ENCODE data around the gene BTD.

Gene BTD

DNA sequence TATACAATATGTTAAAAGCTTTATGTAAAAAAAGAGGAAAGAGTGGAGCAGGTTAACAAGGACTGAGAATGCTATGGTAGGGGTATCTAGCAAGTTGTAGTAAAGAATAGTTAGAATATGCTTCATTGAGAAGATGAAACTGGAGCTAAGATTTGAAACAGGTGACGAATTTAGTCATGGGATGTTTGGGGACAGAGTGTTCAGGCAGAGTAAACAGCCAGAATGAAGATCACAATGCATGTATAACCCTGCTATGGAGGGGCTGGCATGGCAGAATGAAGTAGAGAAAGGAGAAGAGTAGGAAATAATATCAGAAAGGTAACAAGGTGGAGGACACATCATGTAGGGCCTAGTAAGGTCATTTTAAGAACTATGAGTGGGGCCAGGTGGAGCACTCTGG, 72.0 kb downstream of the BTD start:
- no peak for DNase-seq

DNA sequence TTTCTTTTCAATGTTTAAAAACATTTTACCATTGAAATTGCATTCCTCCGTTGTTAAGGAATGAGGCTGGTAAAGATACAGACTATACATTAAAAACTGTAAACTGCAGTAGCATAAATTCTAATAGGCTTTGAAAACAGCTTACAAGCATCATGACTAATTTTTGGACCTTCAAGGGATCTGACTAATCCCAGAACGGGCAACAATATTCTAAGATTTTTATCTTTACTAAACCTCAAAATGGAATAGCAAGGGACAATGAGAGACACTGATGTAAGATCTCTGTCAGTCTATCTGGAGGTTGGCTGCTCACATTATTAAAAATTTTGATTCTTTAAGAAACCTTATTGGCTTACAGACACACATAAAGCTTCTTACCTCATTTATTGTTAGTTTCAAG, 74.7 kb downstream of the BTD start:
- DNase-seq: no peak

DNA sequence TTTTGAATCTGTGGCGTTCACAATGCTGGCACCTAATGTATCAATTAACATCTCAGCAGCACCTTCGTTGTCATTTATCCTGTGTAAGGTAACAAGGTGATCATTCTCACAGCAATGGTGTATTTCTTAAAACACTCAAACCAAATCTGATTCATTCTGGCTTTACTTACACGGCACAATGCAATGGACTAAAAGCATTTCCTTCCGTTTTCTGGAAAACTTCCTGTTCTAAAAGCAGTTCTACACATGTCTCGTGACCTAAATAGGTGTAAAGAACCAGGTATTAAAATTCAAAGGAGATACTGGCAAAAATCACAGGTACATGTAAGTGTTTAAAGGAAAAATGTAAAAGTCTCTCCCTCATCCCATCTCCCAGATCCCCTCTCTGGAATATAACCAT, 77.8 kb downstream of the BTD start:
- DNase-seq: no peak

DNA sequence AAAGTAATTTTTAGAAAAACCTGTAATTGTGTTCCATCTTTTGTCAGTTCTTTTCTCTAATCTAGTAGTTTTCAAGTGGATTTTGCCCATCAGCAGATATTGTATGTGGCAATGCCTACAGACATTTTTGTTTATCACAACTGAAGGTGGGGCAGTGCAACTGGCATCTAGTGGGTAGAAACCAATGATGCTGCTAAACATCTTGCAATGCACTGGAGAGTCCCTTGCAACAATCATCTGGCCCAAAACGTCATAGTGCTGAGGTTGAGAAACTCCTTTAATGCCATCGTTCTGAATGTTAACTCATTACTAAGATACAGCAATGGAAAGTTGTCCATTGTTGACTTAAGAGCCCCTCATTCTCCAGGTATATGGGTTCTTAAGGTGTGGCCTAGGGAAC, 80.1 kb downstream of the BTD start:
- no peak for DNase-seq

DNA sequence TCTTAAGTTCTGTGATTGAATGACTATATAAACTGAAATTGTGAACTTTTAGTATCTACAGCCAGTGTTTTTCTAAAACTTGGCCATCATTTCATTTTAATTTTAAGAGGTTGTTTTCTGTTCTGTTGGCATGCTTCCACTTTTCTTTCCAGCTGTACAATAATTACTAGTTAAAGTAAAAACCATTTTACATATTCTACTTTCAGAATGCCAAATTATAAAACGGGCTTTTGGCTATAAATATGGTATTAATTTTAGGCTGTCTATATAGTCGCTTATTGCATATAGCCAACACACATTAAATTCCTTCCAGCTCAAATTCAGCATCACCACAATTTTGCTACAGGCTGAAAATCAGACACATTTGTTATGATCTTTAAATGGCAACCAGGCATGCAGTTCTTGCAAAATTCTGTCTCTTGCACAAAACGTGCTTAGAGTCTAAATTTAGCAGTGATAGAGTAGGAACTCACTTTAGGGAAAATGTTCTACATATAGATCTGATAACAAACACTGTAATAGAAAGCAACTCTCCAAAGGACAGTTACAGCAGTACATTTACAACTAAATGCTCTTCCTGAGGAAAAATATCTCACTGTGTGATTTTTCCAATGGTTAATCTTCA, 81.1 kb downstream of the BTD start:
- DNase-seq: no peak

DNA sequence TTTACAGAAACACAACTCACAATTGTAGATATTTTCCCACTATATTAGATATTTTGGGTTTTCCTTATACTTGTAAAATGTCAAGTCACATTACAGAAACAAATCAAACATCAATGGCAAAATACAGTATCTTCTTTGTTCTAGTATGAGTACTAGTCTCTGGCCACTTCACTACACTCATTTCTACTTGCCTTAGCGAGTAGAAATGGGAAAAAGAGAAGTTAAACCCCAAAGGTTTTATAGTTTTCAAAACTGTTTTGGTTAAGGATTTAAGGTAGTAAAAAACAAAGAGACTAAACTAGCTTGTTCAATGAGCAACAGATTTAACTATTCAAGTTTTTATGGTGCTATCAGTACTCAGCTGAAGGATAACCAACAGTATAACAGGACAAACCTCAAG, 81.7 kb downstream of the BTD start:
- DNase-seq: no peak

DNA sequence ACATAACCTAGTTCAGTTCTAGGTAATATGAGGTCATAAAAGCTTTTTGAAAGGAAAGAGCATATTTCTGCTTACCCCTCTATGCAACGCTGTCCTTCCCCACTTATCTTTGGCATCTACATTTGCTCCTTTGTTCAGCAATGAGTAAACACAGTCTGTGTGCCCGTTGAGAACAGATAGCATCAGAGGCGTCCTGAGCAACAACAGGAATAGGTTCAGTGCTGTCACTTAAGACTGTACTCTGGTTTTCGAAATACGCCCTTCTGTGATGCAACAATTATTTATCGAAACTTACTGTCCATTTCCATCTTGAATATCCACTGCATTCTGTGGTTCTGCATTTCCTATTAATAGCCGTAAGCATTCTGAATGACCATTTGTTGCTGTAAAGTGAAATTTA, 84.4 kb downstream of the BTD start:
- no peak for DNase-seq

DNA sequence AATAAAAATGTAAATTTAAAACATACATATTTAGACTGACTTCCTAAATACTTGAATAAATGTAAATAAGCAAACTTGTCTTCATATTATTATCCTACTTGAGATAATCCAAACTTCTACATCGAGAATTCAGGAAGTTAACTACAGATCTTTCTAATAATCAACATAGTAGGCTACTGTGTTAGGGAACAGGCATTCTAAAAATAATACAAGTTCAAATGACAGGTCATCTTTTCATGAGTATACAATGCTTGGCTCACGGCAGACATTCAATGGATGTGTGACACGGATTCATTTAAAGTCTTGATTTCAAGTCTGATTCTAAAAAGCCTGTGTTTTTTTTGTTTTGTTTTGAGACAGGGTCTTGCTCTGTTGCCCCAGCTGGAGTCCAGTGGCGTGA, 88.7 kb downstream of the BTD start:
- no peak for DNase-seq

DNA sequence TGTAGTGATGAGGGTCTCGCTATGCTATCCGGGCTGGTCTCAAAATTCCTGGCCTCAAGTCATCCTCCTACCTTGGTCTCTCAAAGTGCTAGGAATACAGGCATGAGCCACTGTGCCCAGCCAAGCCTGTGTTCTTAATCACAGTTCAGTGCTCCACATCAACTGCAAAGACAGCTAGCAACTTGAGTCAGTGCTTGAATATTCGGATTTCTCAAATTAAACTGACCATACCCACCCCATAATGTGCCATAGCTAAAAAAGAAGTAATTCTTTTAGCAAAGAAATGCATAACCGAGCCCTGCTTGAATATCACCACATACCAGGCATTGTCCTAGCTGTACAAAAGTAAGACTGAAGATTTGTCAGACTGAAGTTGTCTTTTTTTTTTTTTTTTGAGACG, 89.2 kb downstream of the BTD start:
- DNase-seq: no peak

DNA sequence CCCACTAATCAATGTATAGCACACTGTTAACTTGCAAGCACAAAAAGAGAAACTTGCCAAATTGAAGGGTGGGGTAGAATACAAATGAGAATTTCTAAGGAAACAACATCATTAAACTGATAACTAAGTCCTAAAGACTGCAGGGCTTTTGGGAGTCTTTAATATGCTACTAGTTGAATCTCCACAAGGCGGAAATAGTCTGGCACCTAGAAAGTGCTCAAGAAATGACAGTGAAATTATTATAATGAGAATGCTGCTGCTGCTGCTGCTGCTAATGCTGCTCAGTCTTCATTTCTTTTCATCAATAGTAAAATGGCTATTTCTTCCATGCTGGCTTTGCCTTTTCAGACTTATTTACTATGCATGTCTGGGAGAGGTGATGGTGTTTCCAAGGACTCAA, 91.8 kb downstream of the BTD start:
- no peak for DNase-seq

DNA sequence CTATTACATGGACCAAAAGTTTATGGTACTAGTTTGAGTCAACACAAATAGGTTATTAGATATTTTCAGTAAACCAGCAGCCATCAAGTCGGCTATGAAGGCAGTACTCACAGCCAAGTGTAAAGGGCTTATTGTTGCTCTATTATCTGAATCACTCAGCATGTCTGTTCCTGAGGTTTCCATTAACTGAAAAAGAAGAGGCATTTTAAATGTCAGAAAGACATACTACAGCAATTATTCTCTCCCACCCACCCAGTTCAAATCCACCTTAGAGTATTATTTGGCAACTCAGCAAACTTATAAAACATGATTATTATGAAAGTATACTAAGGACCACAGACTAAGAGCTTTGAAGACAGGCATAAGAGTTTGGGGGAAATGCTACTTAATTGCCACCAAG, 93.1 kb downstream of the BTD start:
- no peak for DNase-seq
